Effector memory CD8-positive, alpha-beta T cell (primary cell): ENCODE data around the gene GH1.
A peak's percentile ranks its signal among the peaks of the same experiment; 100 is the strongest.
"Not testable (repeated sequence)": the region's sequence is repeated elsewhere in the genome, so short reads cannot be mapped to it uniquely, and the experiment has no call there.

Experiments
- ATAC-seq: fragments of 150-1000 bp; cut with Tn5 transposase; replicated peaks from 2 replicates; pipeline ENCODE4 v1.10.0; 2021; ENCODE audit warnings: mild to moderate bottlenecking, moderate library complexity
- DNase-seq, 3 experiments: peaks; one replicate each; pipeline ENCODE4 v3.0.0; 2021
- H3K27ac Mint-ChIP-seq, 2 donors: one replicate each; pipeline ENCODE4 v1.8.0; 2022; ENCODE audit warnings: mild to moderate bottlenecking in 2 of 2, mixed read lengths in 2 of 2, moderate library complexity in 2 of 2
- H3K27me3 Mint-ChIP-seq, 2 donors: one replicate each; pipeline ENCODE4 v1.8.0; 2022; ENCODE audit warnings: mixed read lengths in 2 of 2
- H3K36me3 Mint-ChIP-seq: one replicate; pipeline ENCODE4 v1.8.0; 2022; ENCODE audit warnings: mild to moderate bottlenecking, moderate library complexity, mixed read lengths; ENCODE audit not compliant: insufficient read depth
- H3K4me1 Mint-ChIP-seq, 2 donors: one replicate each; pipeline ENCODE4 v1.8.0; 2022; ENCODE audit warnings: low read depth in 2 of 2, mixed read lengths in 2 of 2
- H3K4me3 Mint-ChIP-seq, 2 donors: one replicate each; pipeline ENCODE4 v1.8.0; 2022; ENCODE audit warnings: mild to moderate bottlenecking in 2 of 2, mixed read lengths in 2 of 2, moderate library complexity in 2 of 2
- H3K9me3 Mint-ChIP-seq, 2 donors: one replicate each; pipeline ENCODE4 v1.8.0; 2022; ENCODE audit warnings: mixed read lengths in 2 of 2

Gene GH1

GRCh38 chr17:63911657-63912100 is 7.0 kb downstream of the GH1 start:
- H3K27me3 Mint-ChIP-seq = peaks cover 5 to 9% of the 10 kb centered on the region in 2 donors
- H3K4me3 Mint-ChIP-seq = no peak overlapping the region
- no peak overlapping the region for H3K27ac Mint-ChIP-seq
- ATAC-seq (peak; percentile 81), DNase-seq (peak; percentile 60 to 71 (median 64))
- H3K36me3 Mint-ChIP-seq = peaks cover 4% of the 10 kb centered on the region
- no peaks in the 10 kb centered on the region for H3K9me3 Mint-ChIP-seq
- peaks cover 3 to 8% of the 10 kb centered on the region in 2 donors for H3K4me1 Mint-ChIP-seq

DNA sequence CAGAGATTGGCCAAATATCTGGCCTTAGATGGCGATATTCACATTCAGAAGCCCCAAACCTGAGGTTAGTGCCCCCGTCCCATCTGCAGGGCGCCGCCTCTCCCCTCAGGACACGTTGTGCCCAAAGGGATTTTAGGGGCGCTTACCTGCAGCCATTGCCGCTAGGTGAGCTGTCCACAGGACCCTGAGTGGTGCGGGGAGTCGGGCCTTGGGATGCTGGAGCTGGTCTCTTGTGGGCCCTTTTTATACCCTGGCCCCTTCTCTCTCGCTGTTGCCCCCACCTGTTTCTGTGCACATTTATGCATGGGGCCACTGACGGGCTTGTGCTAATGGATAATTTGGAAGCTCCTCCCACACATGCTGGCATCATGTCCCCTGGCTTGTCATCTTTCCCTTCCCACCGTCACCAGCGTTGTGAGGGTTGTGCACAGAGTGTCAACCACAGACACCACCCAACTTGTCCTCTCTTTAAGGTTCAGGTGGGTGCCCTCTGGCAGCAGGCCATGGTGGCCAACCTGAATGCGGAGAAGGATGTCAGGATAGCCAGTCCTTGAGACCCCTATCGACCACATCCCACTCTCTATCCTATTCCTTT is 7.5 kb downstream of the GH1 start, which contains the start of gene CSHL1:
CSHL1 (minus strand) TSS at position 218 of the 595 bp plus-strand sequence; CDS start at position 156, 62 bp downstream.
- H3K36me3 Mint-ChIP-seq = peaks cover 7% of the 10 kb centered on the region
- no peak for ATAC-seq
- peaks cover 5 to 9% of the 10 kb centered on the region in 2 donors for H3K27me3 Mint-ChIP-seq
- no peak within 1 kb of the TSS for H3K4me3 Mint-ChIP-seq
- DNase-seq = no peak
- no peak within 1 kb of the TSS for H3K27ac Mint-ChIP-seq
- H3K4me1 Mint-ChIP-seq = peaks cover 3 to 8% of the 10 kb centered on the region in 2 donors
- H3K9me3 Mint-ChIP-seq = no peaks in the 10 kb centered on the region

GRCh38 chr17:63910096-63910495 is 8.5 kb downstream of the GH1 start:
- H3K9me3 Mint-ChIP-seq = no peaks in the 10 kb centered on the region
- peaks cover 3 to 8% of the 10 kb centered on the region in 2 donors for H3K4me1 Mint-ChIP-seq
- H3K36me3 Mint-ChIP-seq = peaks cover 7% of the 10 kb centered on the region
- H3K27me3 Mint-ChIP-seq = peaks cover 5 to 9% of the 10 kb centered on the region in 2 donors
- DNase-seq (no peak), ATAC-seq (no peak)
- H3K27ac Mint-ChIP-seq = no peak overlapping the region
- H3K4me3 Mint-ChIP-seq = no peak overlapping the region

DNA sequence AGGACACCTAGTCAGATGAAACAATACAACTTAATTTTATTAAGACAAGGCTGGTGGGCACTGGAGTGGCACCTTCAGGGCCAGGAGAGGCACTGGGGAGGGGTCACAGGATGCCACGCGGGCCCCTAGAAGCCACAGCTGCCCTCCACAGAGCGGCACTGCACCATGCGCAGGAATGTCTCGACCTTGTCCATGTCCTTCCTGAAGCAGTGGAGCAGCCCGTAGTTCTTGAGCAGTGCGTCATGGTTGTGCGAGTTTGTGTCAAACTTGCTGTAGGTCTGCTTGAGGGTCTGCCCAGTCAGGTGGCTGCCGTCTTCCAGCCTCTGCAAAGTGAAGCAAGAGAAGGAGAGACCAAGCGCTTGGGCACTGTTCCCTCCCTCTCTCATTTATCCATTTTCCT is 9.1 kb downstream of the GH1 start:
- not testable (repeated sequence) for H3K27ac Mint-ChIP-seq

DNA sequence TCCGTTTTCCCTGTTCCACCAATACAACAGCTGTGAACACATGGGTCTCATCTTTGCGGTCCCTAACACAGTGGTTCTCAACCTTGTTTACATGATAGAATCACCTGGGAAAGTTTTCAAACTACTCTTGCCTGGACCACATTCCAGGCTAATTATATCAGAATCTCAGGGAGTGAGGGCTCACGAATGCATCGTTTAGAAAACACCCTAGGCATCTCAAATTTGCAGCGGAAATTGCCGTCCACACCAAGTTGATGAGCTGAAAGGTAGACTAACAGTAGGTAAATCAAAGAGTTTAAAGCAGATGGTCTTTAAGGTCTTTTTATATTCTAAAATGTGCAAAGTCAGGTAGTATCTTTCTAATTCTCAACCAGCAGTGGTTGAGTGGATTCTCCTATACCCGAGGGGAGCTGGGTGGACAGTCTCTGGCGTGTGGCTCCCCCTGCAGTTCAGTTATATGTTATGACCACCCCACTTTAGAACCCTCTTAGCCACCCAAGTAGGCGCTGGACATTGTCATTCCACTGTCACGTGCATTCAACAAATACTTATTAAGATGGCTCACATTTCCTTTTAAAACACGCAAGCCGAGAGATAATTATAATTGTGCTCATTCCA is 11.4 kb downstream of the GH1 start:
- H3K4me3 Mint-ChIP-seq, ATAC-seq, H3K9me3 Mint-ChIP-seq, H3K27ac Mint-ChIP-seq, DNase-seq, H3K36me3 Mint-ChIP-seq: not testable (repeated sequence)
- peaks cover 5 to 16% of the 10 kb centered on the region in 2 donors for H3K27me3 Mint-ChIP-seq
- peaks cover 7 to 12% of the 10 kb centered on the region in 2 donors for H3K4me1 Mint-ChIP-seq

More for the DNA sequence above, 9.1 kb downstream of the GH1 start:
- DNase-seq, H3K27me3 Mint-ChIP-seq, H3K4me1 Mint-ChIP-seq, H3K4me3 Mint-ChIP-seq, H3K9me3 Mint-ChIP-seq, ATAC-seq, H3K36me3 Mint-ChIP-seq: not testable (repeated sequence)

- H3K4me3 Mint-ChIP-seq, H3K36me3 Mint-ChIP-seq, H3K9me3 Mint-ChIP-seq, H3K27ac Mint-ChIP-seq, ATAC-seq, DNase-seq, H3K4me1 Mint-ChIP-seq: not testable (repeated sequence)
- H3K27me3 Mint-ChIP-seq = peaks cover 7 to 17% of the 10 kb centered on the region in 2 donors
Observed at GRCh38 chr17:63904796-63905195, 13.8 kb downstream of the GH1 start.

DNA sequence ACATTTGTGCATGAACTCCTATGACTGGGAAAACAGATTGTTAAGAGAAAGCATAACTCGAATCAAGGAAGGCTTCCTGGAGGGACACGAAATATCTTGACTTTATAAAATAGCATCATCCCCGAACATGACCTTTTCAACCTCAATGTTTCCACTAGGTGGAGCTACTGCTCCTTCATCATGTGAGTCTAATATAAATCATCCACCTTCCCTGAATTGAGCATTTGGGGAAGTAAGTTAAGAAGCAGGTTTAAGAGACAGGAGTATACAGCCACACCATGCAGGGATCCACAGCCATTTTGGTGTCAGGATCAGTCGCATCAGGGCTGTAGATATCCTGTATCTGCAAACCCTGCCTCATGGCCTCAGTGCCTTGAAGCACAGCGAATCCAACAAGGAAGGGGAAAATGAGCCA is 14.8 kb downstream of the GH1 start:
- ATAC-seq = peak; percentile 73
- peak; percentile 28 to 39 (median 33) for DNase-seq
- H3K9me3 Mint-ChIP-seq, H3K4me3 Mint-ChIP-seq, H3K4me1 Mint-ChIP-seq, H3K27ac Mint-ChIP-seq, H3K36me3 Mint-ChIP-seq: not testable (repeated sequence)
- H3K27me3 Mint-ChIP-seq = peaks cover 7 to 17% of the 10 kb centered on the region in 2 donors

DNA sequence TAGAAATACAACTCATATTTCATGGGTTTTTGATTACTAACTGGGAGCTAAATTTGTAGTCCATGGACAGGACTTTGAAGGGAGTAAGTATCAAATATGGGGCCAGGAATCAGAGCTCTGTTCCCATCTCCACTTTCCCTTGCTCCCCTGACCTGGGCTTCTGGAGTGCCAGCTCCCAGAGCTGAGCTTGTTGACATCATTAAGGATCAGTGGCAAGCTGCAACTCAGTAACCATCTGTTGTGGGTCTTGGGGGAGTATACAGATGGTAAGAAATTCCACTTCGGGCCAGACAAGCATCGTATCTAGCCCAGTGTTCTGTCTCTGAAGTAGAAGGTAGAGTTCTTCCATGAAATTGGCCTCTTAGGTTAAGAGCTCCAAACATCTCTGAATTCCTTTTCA is 16.7 kb downstream of the GH1 start:
- not testable (repeated sequence) for H3K9me3 Mint-ChIP-seq, H3K27ac Mint-ChIP-seq, ATAC-seq, H3K4me3 Mint-ChIP-seq, DNase-seq, H3K4me1 Mint-ChIP-seq, H3K36me3 Mint-ChIP-seq
- H3K27me3 Mint-ChIP-seq = peaks cover 7 to 17% of the 10 kb centered on the region in 2 donors

DNA sequence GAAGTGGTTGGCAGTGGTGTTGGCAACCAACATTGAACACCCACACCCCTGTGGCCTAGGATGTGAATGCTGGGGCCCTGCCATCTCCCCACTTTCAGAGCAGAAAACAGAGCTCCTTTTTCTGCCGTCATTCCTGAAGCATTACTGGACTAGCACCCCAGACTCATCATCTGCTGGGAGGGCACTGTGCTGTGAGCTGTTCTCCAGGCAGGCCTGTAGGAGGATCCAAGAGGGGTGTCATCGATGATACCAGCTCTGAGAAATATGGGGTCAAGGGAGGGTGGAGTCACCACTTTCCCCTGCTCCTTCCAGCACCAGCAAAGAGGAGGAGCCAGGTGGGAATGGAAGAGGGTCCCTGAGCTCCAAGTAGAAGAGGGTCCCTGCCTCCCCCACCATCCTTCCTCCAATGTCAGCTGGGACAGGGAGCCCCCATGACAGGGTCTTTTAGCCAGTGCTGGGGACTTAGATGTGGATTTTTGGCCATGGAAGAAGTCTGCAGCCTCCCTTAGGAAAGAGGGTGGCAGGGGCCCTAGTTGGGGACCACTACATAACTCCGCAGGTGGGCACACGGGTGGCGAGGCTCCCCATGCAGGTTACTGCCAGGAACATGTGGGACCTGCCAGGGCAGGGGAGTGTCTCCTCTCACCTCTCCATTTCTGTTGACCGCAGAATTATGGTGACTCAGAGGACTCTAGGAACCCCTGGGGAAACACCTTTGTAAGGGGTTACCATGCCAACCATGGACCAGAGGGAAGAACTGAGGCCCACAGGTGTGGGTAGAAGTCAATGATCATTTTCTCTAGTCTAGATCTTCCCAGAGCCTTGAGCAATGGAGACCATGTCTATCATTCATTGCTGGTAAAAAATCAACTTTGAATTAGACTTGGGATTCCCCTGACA is 19.5 kb downstream of the GH1 start:
- ATAC-seq = peak; percentile 78
- not testable (repeated sequence) for H3K9me3 Mint-ChIP-seq, H3K36me3 Mint-ChIP-seq, H3K4me3 Mint-ChIP-seq, H3K4me1 Mint-ChIP-seq
- DNase-seq = peak in 1 of 3 experiments; percentile 12
- H3K27me3 Mint-ChIP-seq = peaks cover 7 to 17% of the 10 kb centered on the region in 2 donors
- H3K27ac Mint-ChIP-seq = peak overlapping the region in 1 of 2 donors; percentile 10

GRCh38 chr17:63896524-63897354 is 21.9 kb downstream of the GH1 start, which contains the start of gene CSH1:
CSH1 (minus strand) TSS chr17:63896574; CDS start chr17:63896511, 63 bp downstream.
- not testable (repeated sequence) for H3K9me3 Mint-ChIP-seq, ATAC-seq, DNase-seq, H3K4me1 Mint-ChIP-seq, H3K27ac Mint-ChIP-seq, H3K36me3 Mint-ChIP-seq, H3K27me3 Mint-ChIP-seq, H3K4me3 Mint-ChIP-seq

GRCh38 chr17:63894821-63895220 is 23.8 kb downstream of the GH1 start:
- H3K27me3 Mint-ChIP-seq, ATAC-seq, H3K36me3 Mint-ChIP-seq, H3K4me3 Mint-ChIP-seq, H3K27ac Mint-ChIP-seq, H3K4me1 Mint-ChIP-seq, H3K9me3 Mint-ChIP-seq, DNase-seq: not testable (repeated sequence)

DNA sequence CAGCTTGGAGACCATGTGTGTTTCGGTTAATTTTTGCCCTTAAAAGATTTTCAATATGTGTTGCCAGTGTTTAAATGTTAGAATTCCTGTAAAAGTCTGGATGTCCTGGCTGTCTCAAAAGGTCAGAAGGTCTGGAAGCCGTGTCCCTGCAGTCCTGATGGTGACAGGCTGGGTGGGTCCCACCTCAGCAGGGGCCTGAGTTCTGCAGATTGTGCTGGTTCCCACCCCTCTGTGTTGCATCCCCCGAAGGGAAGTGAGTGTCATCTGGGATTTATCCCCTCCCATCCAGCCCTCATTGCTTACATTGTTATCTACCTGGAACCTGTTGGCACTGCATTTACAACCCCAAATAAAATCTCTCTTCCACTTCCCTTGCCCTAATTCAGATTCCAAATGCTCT is 24.6 kb downstream of the GH1 start:
- not testable (repeated sequence) for H3K9me3 Mint-ChIP-seq, DNase-seq, H3K36me3 Mint-ChIP-seq, ATAC-seq, H3K27ac Mint-ChIP-seq, H3K27me3 Mint-ChIP-seq, H3K4me3 Mint-ChIP-seq, H3K4me1 Mint-ChIP-seq
